HL-60/S4 (cell line): Measurements from ENCODE around the gene HELT.
"Not testable (repeated sequence)": the region's sequence is repeated elsewhere in the genome, so short reads cannot be mapped to it uniquely, and the experiment has no call there.

ENCODE experiments used
- in situ Hi-C: fragments of 300-500 bp; cut with MboI; formaldehyde crosslinking; loops from 2 replicates; pipeline ENCODE4 v1.14.3; 2022; ENCODE audit warnings: low sequenced_read_pairs

HELT gene

DNA sequence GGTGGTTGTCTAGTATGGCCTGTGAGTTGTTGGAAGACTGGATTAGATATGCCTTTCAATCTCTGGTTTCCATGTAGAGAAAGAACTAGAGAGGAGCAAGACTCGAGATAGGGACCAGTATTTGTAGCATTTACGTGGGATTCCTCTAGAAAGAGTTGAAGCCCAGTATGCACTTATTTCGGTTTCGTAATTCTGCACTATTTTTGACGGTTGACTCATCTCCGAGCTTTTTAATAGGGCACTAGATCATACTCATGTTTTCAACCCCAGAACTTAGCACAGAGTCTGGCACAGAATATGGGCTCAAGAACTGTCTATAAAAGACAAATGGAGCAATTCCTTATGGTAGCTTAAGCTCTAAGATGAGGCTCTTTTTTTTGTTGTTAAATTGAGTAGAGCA lies 15.7 kb downstream of the HELT start:
- in situ Hi-C loops, result loop anchor here (25.0 kb wide), 1 partner anchor 1003 kb away; no protein-coding TSS in a partner anchor

DNA sequence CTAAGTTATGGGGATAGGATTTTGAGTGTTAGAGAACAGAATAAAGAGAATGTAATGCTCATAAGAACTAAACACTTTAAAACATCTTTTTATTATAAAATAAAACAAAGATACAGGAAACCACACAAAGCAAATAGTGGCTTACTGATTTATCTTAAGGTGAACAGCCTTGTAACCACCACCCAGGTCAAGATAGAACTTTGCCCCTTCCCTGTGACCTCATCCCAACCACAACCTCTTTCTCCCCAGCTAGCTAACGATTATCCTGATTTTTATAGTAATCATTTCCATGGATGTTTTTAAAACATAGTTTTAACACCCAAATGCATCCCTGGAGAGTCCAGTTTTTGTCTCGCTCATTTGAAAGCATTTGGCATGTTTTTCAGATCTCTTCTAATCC lies 17.0 kb downstream of the HELT start:
- in situ Hi-C loops, result loop anchor here (25.0 kb wide), 1 partner anchor 1002 kb away; no protein-coding TSS in a partner anchor

- in situ Hi-C loops, result loop anchor here (25.0 kb wide), 1 partner anchor 1001 kb away; no protein-coding TSS in a partner anchor
Measured at GRCh38 chr4:185036019-185036418, 17.7 kb downstream of the HELT start.

DNA sequence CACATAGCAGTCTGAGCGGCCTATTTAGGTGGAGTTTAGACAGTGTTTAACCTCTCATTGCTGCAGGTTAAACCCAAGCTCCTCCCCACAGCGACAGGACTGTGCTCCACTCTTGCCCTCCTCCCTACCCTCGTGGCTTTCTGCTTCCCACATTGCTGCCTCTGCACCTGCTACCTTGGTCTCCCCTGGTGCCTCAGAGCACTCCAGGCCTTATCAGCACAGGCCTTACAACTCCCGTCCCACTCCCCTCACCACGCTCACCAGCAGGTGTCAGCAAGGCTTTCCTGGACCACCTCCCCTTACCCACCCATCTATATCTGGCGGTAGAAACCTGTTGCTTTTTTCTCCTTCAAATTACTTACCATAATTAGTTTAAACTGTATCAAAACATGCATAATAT lies 18.6 kb downstream of the HELT start:
- in situ Hi-C loops, result loop anchor here (25.0 kb wide), 1 partner anchor 1000 kb away; no protein-coding TSS in a partner anchor

DNA sequence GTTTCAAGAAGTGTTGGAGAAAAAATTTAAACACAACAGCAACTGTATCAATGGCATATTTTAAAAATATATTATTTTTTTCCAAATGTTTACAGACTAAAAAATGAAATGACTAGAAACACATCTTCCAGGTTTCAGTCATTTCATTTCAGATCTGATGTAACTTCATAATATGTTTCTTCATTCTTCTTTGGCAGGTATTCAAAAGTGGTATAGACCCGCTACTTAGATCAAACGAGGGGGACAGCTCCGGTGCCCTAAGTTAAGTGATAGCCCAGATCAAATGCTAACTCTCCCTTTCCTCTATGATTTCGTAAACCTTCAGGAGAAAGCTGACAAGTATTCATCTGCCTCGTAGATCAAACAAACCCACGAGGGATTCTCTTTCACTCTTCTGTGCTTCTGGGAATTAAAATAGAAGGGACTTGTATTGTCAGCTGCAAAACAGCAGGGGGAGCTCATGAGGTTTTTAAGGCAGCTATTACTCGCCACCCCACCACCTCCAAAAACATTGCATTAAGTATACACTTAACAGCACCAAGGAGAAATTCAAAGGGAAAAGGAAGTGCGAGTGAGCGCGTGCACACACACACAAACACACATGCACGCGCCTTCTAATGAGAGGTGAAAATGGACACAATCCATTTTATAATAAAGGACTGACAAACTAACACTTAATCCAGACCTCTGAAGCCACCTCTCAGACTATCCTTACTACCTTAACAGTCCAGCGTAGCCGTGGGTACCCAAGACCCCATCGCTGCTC lies 21.4 kb downstream of the HELT start:
- in situ Hi-C loops, result loop anchor here (25.0 kb wide), 1 partner anchor 998 kb away; no protein-coding TSS in a partner anchor

GRCh38 chr4:185040523-185040922 lies 22.2 kb downstream of the HELT start:
- in situ Hi-C loops, result loop anchor here (25.0 kb wide), 1 partner anchor 997 kb away; no protein-coding TSS in a partner anchor

- in situ Hi-C loops, result not testable (repeated sequence)
Measured at GRCh38 chr4:185050286-185050685, 32.0 kb downstream of the HELT start.

- in situ Hi-C loops, result not testable (repeated sequence)
Measured at GRCh38 chr4:185051283-185051682, 33.0 kb downstream of the HELT start.

- in situ Hi-C loops, result no loop called here
Measured at GRCh38 chr4:185053746-185054145, 35.5 kb downstream of the HELT start.

GRCh38 chr4:185054272-185054671 lies 36.0 kb downstream of the HELT start:
- in situ Hi-C loops, result no loop called here

DNA sequence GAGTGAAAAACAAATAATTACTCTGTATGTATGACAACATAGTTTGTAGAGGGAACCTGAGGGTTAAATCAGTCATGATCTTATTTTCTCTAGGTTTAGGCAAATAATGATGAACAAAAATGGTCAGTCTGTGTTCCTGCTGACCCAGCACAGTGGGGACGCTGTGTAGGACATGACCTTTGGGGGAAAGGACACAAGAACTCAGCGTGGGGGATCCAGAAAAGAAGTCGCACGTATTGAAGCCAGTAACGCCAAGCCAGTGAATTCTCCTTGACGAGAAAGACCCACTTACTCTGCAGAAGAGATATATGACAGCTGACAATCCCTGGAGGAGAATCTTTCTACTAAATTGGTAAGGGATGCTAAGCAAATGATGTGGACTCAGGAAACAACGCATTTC lies 36.6 kb downstream of the HELT start:
- in situ Hi-C loops, result no loop called here

DNA sequence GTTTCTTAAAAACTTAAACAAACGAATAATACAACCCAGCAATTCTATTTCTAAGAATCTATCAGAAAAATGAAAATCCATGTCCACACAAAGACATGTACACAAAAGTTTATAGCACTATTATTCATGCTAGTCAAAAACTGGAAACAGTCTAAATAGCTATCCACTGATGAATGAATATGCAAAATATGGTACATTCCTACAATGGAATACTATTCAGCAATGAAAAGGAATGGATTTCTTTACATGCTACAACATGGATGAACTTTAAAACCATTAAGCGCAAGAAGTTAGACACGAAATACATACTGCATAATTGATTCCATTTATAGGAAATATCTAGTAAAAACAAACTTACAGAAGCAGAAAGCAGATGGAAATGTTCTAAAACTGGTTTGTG lies 43.3 kb downstream of the HELT start:
- in situ Hi-C loops, result no loop called here

- in situ Hi-C loops, result no loop called here
Measured at GRCh38 chr4:185062606-185063005, 44.3 kb downstream of the HELT start.

DNA sequence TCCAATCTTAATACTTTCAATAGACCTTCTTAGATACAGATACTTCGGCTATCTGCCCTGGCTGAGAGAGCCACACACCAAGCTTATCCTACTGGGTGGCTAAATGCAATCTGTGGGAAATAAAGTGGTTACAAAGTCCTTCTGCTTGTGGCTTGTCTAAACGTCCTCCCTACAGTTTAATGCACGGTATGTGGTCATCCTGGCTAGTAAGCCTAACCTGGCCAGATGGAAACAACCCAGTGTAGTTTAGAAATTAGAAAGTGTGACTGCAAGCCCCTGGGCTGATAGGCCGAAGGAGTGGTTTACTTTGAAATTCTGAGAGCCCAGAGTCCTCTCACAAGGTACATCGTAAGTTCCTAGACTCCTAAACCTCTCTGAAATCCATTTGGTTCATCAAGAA lies 47.9 kb downstream of the HELT start:
- in situ Hi-C loops, result no loop called here

- in situ Hi-C loops, result no loop called here
Measured at GRCh38 chr4:185068837-185069236, 50.5 kb downstream of the HELT start.
